Measurements from ENCODE around the gene NCOA7. TPM values are rescaled to one million over a fixed set of nuclear protein-coding genes. Genes with fewer than 3 reads are reported as not detected.

NCOA7 gene
- total RNA-seq, 1 experiment from 2014 or later: 37.3 TPM

DNA sequence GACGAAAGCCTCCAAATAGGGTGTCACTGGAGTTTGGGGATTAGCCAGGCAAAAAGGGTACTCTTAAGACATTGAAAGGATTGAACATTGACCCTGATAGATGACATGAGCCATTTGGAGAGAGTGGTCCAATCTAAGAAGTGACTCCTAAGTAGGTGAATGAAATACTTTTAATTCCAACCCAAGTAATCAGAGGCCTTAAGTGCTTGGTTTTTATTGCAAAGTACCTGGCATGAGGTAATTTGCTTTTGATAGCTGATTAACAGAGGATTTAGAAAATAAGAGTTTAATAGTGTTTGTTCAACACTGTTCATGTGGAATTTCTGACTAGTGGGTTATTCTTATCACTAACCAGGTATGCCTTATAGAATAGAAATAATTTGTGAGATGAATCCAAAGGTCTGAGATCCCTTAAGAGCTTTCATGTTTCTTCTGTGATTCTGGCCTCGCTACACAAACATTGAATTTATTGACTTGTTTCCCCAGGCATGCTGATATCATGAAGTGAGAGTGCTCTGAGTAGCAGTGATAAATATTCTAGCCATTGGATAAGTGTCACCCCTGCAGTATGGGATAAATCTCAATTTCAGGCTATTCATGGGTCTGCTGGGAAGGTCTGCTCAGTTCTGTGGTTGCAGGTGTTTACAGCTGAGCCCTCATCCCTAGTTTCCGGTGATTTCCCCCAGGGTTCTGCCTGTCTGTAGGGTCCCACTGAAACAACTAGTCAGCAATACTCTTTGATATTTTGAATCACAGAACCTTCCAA is 6.5 kb downstream of the NCOA7 start:
- Histone ChIP-seq H3K4me1 (ENCODE audit: control insufficient read depth, insufficient read depth, low read length) (peaks cover 20% of the 10 kb centered on the region), H3K27ac (ENCODE audit: low read length) (no peak overlapping the region), H3K27me3 (ENCODE audit: control insufficient read depth, insufficient read depth, low read length) (no peaks in the 10 kb centered on the region), H3K36me3 (ENCODE audit: control insufficient read depth, insufficient read depth, low read length) (no peaks in the 10 kb centered on the region), H3K9me3 (ENCODE audit: control insufficient read depth, insufficient read depth, low read depth, low read length) (no peaks in the 10 kb centered on the region), H3K4me3 (ENCODE audit: low read depth in 2 of 2, low read length in 2 of 2) (no peak overlapping the region)
- CTCF ChIA-PET: no interaction called here
- TF ChIP-seq REST (IDR thresholded peaks at IDR 0.05; ENCODE audit: insufficient read depth in 1 of 2, low read depth in 2 of 2, low read length in 1 of 2): no peak
- no peak for TF ChIP-seq SIN3A (IDR thresholded peaks at IDR 0.05; ENCODE audit: borderline replicate concordance, insufficient read depth, low read depth, low read length)
- TF ChIP-seq POLR2AphosphoS5 (IDR thresholded peaks at IDR 0.05; ENCODE audit: low read depth, low read length): no peak
- TF ChIP-seq CTCF (IDR thresholded peaks at IDR 0.05): no peak
- no peak for TF ChIP-seq TCF7L2 (IDR thresholded peaks at IDR 0.05; ENCODE audit: low read depth, low read length)
- ATAC-seq (no peak), DNase-seq (ENCODE audit: low read depth, low spot score) (no peak)
- no TSS peak for BruUV-seq (replicated peaks)
- intact Hi-C loops (cut with micrococcal nuclease; ENCODE audit: unreplicated experiment) (no loop called here), in situ Hi-C loops (cut with HindIII; ENCODE audit: low pct_unique_long_range_greater_than_20kb, low sequenced_read_pairs) (no loop called here)
- POLR2A ChIA-PET: no interaction called here

DNA sequence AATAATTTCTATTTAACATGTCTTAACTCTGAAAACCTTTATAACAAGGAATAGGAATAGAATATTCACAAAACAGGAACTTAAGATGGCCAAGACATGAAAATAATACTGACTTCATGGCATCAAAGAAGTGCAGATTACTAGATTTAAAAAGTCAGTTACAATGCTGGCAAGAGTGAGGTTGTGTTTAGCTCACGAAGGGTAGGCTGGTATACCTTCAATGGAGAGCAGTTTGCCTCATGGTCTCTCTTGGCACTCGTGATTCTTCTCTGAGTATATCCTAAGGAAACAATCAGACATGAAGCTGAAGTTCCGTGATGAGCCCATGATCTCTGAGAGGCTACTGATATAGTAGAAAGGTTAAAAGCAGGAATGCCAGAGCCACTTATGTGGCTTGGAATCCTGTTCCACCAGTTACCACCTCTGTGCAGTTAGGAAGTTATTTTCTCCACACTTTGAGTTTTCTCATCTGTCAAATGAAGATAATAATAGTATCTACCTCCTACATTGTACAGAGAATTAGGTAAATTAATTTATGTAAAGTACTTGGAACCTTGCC is 7.2 kb downstream of the NCOA7 start:
- intact Hi-C loops (cut with micrococcal nuclease; ENCODE audit: unreplicated experiment) (no loop called here), in situ Hi-C loops (cut with HindIII; ENCODE audit: low pct_unique_long_range_greater_than_20kb, low sequenced_read_pairs) (no loop called here)
- Histone ChIP-seq H3K4me3 (ENCODE audit: low read depth in 2 of 2, low read length in 2 of 2) (no peak overlapping the region), H3K36me3 (ENCODE audit: control insufficient read depth, insufficient read depth, low read length) (no peaks in the 10 kb centered on the region), H3K27ac (ENCODE audit: low read length) (no peak overlapping the region), H3K9me3 (ENCODE audit: control insufficient read depth, insufficient read depth, low read depth, low read length) (no peaks in the 10 kb centered on the region), H3K4me1 (ENCODE audit: control insufficient read depth, insufficient read depth, low read length) (peaks cover 14% of the 10 kb centered on the region), H3K27me3 (ENCODE audit: control insufficient read depth, insufficient read depth, low read length) (no peaks in the 10 kb centered on the region)
- no peak for TF ChIP-seq TCF7L2 (IDR thresholded peaks at IDR 0.05; ENCODE audit: low read depth, low read length)
- no peak for TF ChIP-seq CTCF (IDR thresholded peaks at IDR 0.05)
- no peak for TF ChIP-seq POLR2AphosphoS5 (IDR thresholded peaks at IDR 0.05; ENCODE audit: low read depth, low read length)
- TF ChIP-seq REST (IDR thresholded peaks at IDR 0.05; ENCODE audit: insufficient read depth in 1 of 2, low read depth in 2 of 2, low read length in 1 of 2): no peak
- no peak for TF ChIP-seq SIN3A (IDR thresholded peaks at IDR 0.05; ENCODE audit: borderline replicate concordance, insufficient read depth, low read depth, low read length)
- CTCF ChIA-PET: no interaction called here
- BruUV-seq (replicated peaks): no TSS peak
- no peak for DNase-seq (ENCODE audit: low read depth, low spot score)
- POLR2A ChIA-PET: no interaction called here
- ATAC-seq: no peak

All from Panc1 (cell line).